Mammary epithelial cell (primary cell): ENCODE measurements around the gene MEGF6.
"Not testable (repeated sequence)": the region's sequence is repeated elsewhere in the genome, so short reads cannot be mapped to it uniquely, and the experiment has no call there.

ENCODE experiments used
- CTCF ChIP-seq, 2 donors: IDR thresholded peaks in 1 of 2; conservative IDR thresholded peaks in 1 of 2; 2 replicates each; pipeline ENCODE4 v1.5.1; 2011 to 2012; ENCODE audit warnings: inconsistent platforms in 2 of 2, low read length in 2 of 2, mild to moderate bottlenecking in 2 of 2, control low read depth in 1 of 2, low read depth in 1 of 2; ENCODE audit not compliant: insufficient read depth in 1 of 2; ENCODE audit errors: extremely low read depth in 1 of 2
- EZH2 ChIP-seq: IDR thresholded peaks from 2 replicates; pipeline ENCODE4 v1.6.1; 2012; ENCODE audit warnings: low read length, inconsistent platforms, borderline replicate concordance

- TF ChIP-seq CTCF (conservative IDR thresholded peaks at IDR 0.05 in 1 of 2, IDR thresholded peaks at IDR 0.05 in 1 of 2; ENCODE audit: extremely low read depth in 1 of 2, insufficient read depth in 1 of 2, low read depth in 1 of 2, low read length in 2 of 2): peak; percentile 26 to 57
- TF ChIP-seq EZH2: not testable (repeated sequence)
These were observed 9.9 kb upstream of the MEGF6 start for GRCh38 chr1:3621151-3621671.
